ENCODE measurements around the gene GPR32.
"Not testable (repeated sequence)": the region's sequence is repeated elsewhere in the genome, so short reads cannot be mapped to it uniquely, and the experiment has no call there.

The GPR32 gene

GRCh38 chr19:50749490-50749889 lies 20.8 kb upstream of the GPR32 start:
- DNase-seq = no peak

GRCh38 chr19:50750010-50750409 lies 20.3 kb upstream of the GPR32 start:
- no peak for DNase-seq

- DNase-seq = no peak
These were observed 16.4 kb upstream of the GPR32 start for GRCh38 chr19:50753879-50754278.

GRCh38 chr19:50756244-50756643 lies 14.0 kb upstream of the GPR32 start:
- not testable (repeated sequence) for DNase-seq

- not testable (repeated sequence) for DNase-seq
These were observed 12.6 kb upstream of the GPR32 start for GRCh38 chr19:50757624-50758023.

GRCh38 chr19:50759076-50759475 lies 11.2 kb upstream of the GPR32 start:
- not testable (repeated sequence) for DNase-seq

- no peak for DNase-seq
These were observed 10.4 kb upstream of the GPR32 start for GRCh38 chr19:50759886-50760285.

GRCh38 chr19:50761501-50761900 lies 8.8 kb upstream of the GPR32 start:
- not testable (repeated sequence) for DNase-seq

GRCh38 chr19:50763521-50763920 lies 6.7 kb upstream of the GPR32 start:
- not testable (repeated sequence) for DNase-seq

GRCh38 chr19:50764409-50764808 lies 5.9 kb upstream of the GPR32 start:
- no peak for DNase-seq

GRCh38 chr19:50766746-50767145 lies 3.5 kb upstream of the GPR32 start:
- DNase-seq = not testable (repeated sequence)

GRCh38 chr19:50767263-50767662 lies 3.0 kb upstream of the GPR32 start:
- DNase-seq = not testable (repeated sequence)

GRCh38 chr19:50768277-50768676 lies 2.0 kb upstream of the GPR32 start:
- no peak for DNase-seq

- no peak for DNase-seq
These were observed 624 bp downstream of the GPR32 start for GRCh38 chr19:50770888-50771287.

GRCh38 chr19:50772476-50772875 lies 2.2 kb downstream of the GPR32 start:
- no peak for DNase-seq

- not testable (repeated sequence) for DNase-seq
These were observed 2.6 kb downstream of the GPR32 start for GRCh38 chr19:50772912-50773311.

- DNase-seq = not testable (repeated sequence)
These were observed 3.2 kb downstream of the GPR32 start for GRCh38 chr19:50773454-50773853.

GRCh38 chr19:50776131-50776530 lies 5.9 kb downstream of the GPR32 start:
- no peak for DNase-seq

GRCh38 chr19:50777261-50777660 lies 7.0 kb downstream of the GPR32 start:
- DNase-seq = no peak

GRCh38 chr19:50777830-50778303 lies 7.6 kb downstream of the GPR32 start:
- DNase-seq = no peak

- no peak for DNase-seq
These were observed 8.7 kb downstream of the GPR32 start for GRCh38 chr19:50778906-50779430.

- no peak for DNase-seq
These were observed 9.5 kb downstream of the GPR32 start for GRCh38 chr19:50779504-50780457.

- no peak for DNase-seq
These were observed 10.6 kb downstream of the GPR32 start for GRCh38 chr19:50780753-50781435.

GRCh38 chr19:50783848-50784152 lies 13.5 kb downstream of the GPR32 start:
- DNase-seq = not testable (repeated sequence)
